ENCODE data around the gene TMCO1.
"Not testable (repeated sequence)": the region's sequence is repeated elsewhere in the genome, so short reads cannot be mapped to it uniquely, and the experiment has no call there.

Gene TMCO1

GRCh38 chr1:165696625-165697100, 72.0 kb downstream of the TMCO1 start:
- no peak overlapping the region for H3K27ac ChIP-seq (ENCODE audit: insufficient read depth, low read length, poor library complexity, severe bottlenecking)
- H3K4me1 ChIP-seq (ENCODE audit: control insufficient read depth, insufficient read depth, low read length, poor library complexity, severe bottlenecking): peaks cover 5% of the 10 kb centered on the region
- no peaks in the 10 kb centered on the region for H3K9me3 ChIP-seq (ENCODE audit: control insufficient read depth, low read length)
- no peak for DNase-seq
- no peaks in the 10 kb centered on the region for H3K36me3 ChIP-seq (ENCODE audit: control insufficient read depth, insufficient read depth, low read length)
- no peak overlapping the region for H3K4me3 ChIP-seq (ENCODE audit: insufficient read depth, low read depth, low read length, poor library complexity, severe bottlenecking)
- no peaks in the 10 kb centered on the region for H3K27me3 ChIP-seq (replicated peaks; ENCODE audit: control insufficient read depth, insufficient read depth, low read length, poor library complexity, severe bottlenecking)

- no peak overlapping the region for H3K4me3 ChIP-seq (ENCODE audit: insufficient read depth, low read depth, low read length, poor library complexity, severe bottlenecking)
- H3K27ac ChIP-seq (ENCODE audit: insufficient read depth, low read length, poor library complexity, severe bottlenecking): no peak overlapping the region
- no peak for DNase-seq
Measured at GRCh38 chr1:165695031-165695430, 73.6 kb downstream of the TMCO1 start.

GRCh38 chr1:165688046-165688445, 80.6 kb downstream of the TMCO1 start:
- no peaks in the 10 kb centered on the region for H3K4me1 ChIP-seq (ENCODE audit: control insufficient read depth, insufficient read depth, low read length, poor library complexity, severe bottlenecking)
- no peak overlapping the region for H3K27ac ChIP-seq (ENCODE audit: insufficient read depth, low read length, poor library complexity, severe bottlenecking)
- no peaks in the 10 kb centered on the region for H3K9me3 ChIP-seq (ENCODE audit: control insufficient read depth, low read length)
- no peak overlapping the region for H3K4me3 ChIP-seq (ENCODE audit: insufficient read depth, low read depth, low read length, poor library complexity, severe bottlenecking)
- DNase-seq: no peak
- H3K27me3 ChIP-seq (replicated peaks; ENCODE audit: control insufficient read depth, insufficient read depth, low read length, poor library complexity, severe bottlenecking): no peaks in the 10 kb centered on the region
- H3K36me3 ChIP-seq (ENCODE audit: control insufficient read depth, insufficient read depth, low read length): peaks cover 3% of the 10 kb centered on the region

More at GRCh38 chr1:165695031-165695430, 73.6 kb downstream of the TMCO1 start:
- no peaks in the 10 kb centered on the region for H3K9me3 ChIP-seq (ENCODE audit: control insufficient read depth, low read length)
- H3K27me3 ChIP-seq (replicated peaks; ENCODE audit: control insufficient read depth, insufficient read depth, low read length, poor library complexity, severe bottlenecking): no peaks in the 10 kb centered on the region
- peaks cover 5% of the 10 kb centered on the region for H3K4me1 ChIP-seq (ENCODE audit: control insufficient read depth, insufficient read depth, low read length, poor library complexity, severe bottlenecking)
- H3K36me3 ChIP-seq (ENCODE audit: control insufficient read depth, insufficient read depth, low read length): no peaks in the 10 kb centered on the region

GRCh38 chr1:165686971-165687433, 81.7 kb downstream of the TMCO1 start:
- Histone ChIP-seq H3K27ac (ENCODE audit: insufficient read depth, low read length, poor library complexity, severe bottlenecking) (no peak overlapping the region), H3K4me3 (ENCODE audit: insufficient read depth, low read depth, low read length, poor library complexity, severe bottlenecking) (no peak overlapping the region), H3K4me1 (ENCODE audit: control insufficient read depth, insufficient read depth, low read length, poor library complexity, severe bottlenecking) (no peaks in the 10 kb centered on the region), H3K36me3 (ENCODE audit: control insufficient read depth, insufficient read depth, low read length) (peaks cover 12% of the 10 kb centered on the region), H3K27me3 (replicated peaks; ENCODE audit: control insufficient read depth, insufficient read depth, low read length, poor library complexity, severe bottlenecking) (no peaks in the 10 kb centered on the region), H3K9me3 (ENCODE audit: control insufficient read depth, low read length) (no peaks in the 10 kb centered on the region)
- no peak for DNase-seq

- Histone ChIP-seq H3K4me1 (ENCODE audit: control insufficient read depth, insufficient read depth, low read length, poor library complexity, severe bottlenecking) (no peaks in the 10 kb centered on the region), H3K4me3 (ENCODE audit: insufficient read depth, low read depth, low read length, poor library complexity, severe bottlenecking) (no peak overlapping the region), H3K27ac (ENCODE audit: insufficient read depth, low read length, poor library complexity, severe bottlenecking) (no peak overlapping the region), H3K27me3 (replicated peaks; ENCODE audit: control insufficient read depth, insufficient read depth, low read length, poor library complexity, severe bottlenecking) (no peaks in the 10 kb centered on the region), H3K9me3 (ENCODE audit: control insufficient read depth, low read length) (no peaks in the 10 kb centered on the region), H3K36me3 (ENCODE audit: control insufficient read depth, insufficient read depth, low read length) (peaks cover 17% of the 10 kb centered on the region)
- DNase-seq: no peak
Measured at GRCh38 chr1:165686121-165686970, 82.3 kb downstream of the TMCO1 start.

DNA sequence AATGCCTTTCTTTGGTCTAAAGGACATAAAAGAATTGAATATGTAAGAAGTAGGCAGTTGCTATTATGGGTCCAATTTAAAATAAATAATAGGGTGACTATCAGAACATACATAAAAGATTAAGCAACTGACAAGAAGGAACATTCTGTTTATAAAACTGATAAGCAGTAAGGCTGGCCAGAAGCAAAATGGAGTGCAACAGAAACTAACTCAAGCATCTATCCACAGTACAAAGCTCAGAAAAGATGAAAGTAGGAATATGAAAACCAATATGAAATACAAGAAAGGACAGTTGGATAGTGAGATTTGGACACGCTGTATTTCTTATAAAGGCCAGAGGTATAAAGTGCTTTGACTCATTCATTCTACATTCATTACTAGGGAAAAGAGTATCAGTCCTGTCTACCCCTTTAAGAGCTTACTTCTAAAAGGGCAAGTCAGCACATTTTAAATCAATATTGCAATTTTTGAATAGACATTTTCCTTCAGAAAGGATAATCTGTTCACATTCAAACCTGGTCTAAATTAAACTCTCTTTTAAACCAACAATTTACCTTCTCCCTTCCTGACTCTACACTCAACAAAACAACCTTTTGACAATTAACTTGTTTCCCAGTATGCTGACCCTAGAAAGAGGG, 84.7 kb downstream of the TMCO1 start:
- Histone ChIP-seq H3K4me1 (ENCODE audit: control insufficient read depth, insufficient read depth, low read length, poor library complexity, severe bottlenecking) (no peaks in the 10 kb centered on the region), H3K4me3 (ENCODE audit: insufficient read depth, low read depth, low read length, poor library complexity, severe bottlenecking) (no peak overlapping the region), H3K27me3 (replicated peaks; ENCODE audit: control insufficient read depth, insufficient read depth, low read length, poor library complexity, severe bottlenecking) (no peaks in the 10 kb centered on the region), H3K27ac (ENCODE audit: insufficient read depth, low read length, poor library complexity, severe bottlenecking) (no peak overlapping the region), H3K36me3 (ENCODE audit: control insufficient read depth, insufficient read depth, low read length) (peaks cover 36% of the 10 kb centered on the region), H3K9me3 (ENCODE audit: control insufficient read depth, low read length) (no peaks in the 10 kb centered on the region)
- DNase-seq: no peak

GRCh38 chr1:165680773-165681172, 87.9 kb downstream of the TMCO1 start:
- not testable (repeated sequence) for H3K4me1 ChIP-seq (ENCODE audit: control insufficient read depth, insufficient read depth, low read length, poor library complexity, severe bottlenecking); DNase-seq; H3K27ac ChIP-seq (ENCODE audit: insufficient read depth, low read length, poor library complexity, severe bottlenecking); H3K4me3 ChIP-seq (ENCODE audit: insufficient read depth, low read depth, low read length, poor library complexity, severe bottlenecking); H3K27me3 ChIP-seq (replicated peaks; ENCODE audit: control insufficient read depth, insufficient read depth, low read length, poor library complexity, severe bottlenecking); H3K9me3 ChIP-seq (ENCODE audit: control insufficient read depth, low read length)
- H3K36me3 ChIP-seq (ENCODE audit: control insufficient read depth, insufficient read depth, low read length): peaks cover 53% of the 10 kb centered on the region

DNA sequence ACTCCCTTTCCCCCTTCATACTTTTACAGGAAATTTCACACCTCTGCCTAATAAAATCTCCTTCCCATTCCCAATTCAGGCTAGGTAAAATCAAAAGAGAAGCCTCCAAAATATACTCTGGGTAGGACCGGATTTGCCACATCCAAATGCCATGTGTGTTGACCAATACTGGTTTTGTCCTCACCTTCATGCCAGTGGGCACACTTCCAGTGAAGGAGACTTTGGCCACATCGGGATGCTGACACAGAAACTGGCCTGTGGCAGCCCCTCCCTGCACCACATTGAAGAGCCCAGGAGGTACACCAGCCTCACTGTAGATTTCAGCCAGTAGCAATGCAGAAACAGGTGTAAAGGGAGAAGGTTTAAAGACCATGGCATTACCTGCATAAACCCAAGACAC, 88.4 kb downstream of the TMCO1 start:
- no peak for DNase-seq
- H3K36me3 ChIP-seq (ENCODE audit: control insufficient read depth, insufficient read depth, low read length): peaks cover 53% of the 10 kb centered on the region
- H3K9me3 ChIP-seq (ENCODE audit: control insufficient read depth, low read length): no peaks in the 10 kb centered on the region
- H3K4me3 ChIP-seq (ENCODE audit: insufficient read depth, low read depth, low read length, poor library complexity, severe bottlenecking): no peak overlapping the region
- H3K27ac ChIP-seq (ENCODE audit: insufficient read depth, low read length, poor library complexity, severe bottlenecking): no peak overlapping the region
- H3K4me1 ChIP-seq (ENCODE audit: control insufficient read depth, insufficient read depth, low read length, poor library complexity, severe bottlenecking): no peaks in the 10 kb centered on the region
- no peaks in the 10 kb centered on the region for H3K27me3 ChIP-seq (replicated peaks; ENCODE audit: control insufficient read depth, insufficient read depth, low read length, poor library complexity, severe bottlenecking)

- Histone ChIP-seq H3K27ac (ENCODE audit: insufficient read depth, low read length, poor library complexity, severe bottlenecking) (no peak overlapping the region), H3K36me3 (ENCODE audit: control insufficient read depth, insufficient read depth, low read length) (peaks cover 53% of the 10 kb centered on the region)
Measured at GRCh38 chr1:165679282-165680036, 89.2 kb downstream of the TMCO1 start.

More at GRCh38 chr1:165679282-165680036, 89.2 kb downstream of the TMCO1 start:
- H3K4me1 ChIP-seq (ENCODE audit: control insufficient read depth, insufficient read depth, low read length, poor library complexity, severe bottlenecking): no peaks in the 10 kb centered on the region
- DNase-seq: no peak
- no peaks in the 10 kb centered on the region for H3K27me3 ChIP-seq (replicated peaks; ENCODE audit: control insufficient read depth, insufficient read depth, low read length, poor library complexity, severe bottlenecking)
- no peak overlapping the region for H3K4me3 ChIP-seq (ENCODE audit: insufficient read depth, low read depth, low read length, poor library complexity, severe bottlenecking)
- no peaks in the 10 kb centered on the region for H3K9me3 ChIP-seq (ENCODE audit: control insufficient read depth, low read length)

Measured in effector memory CD4-positive, alpha-beta T cell (primary cell).